Measurements from ENCODE around the gene C1QC.

C1QC gene

DNA sequence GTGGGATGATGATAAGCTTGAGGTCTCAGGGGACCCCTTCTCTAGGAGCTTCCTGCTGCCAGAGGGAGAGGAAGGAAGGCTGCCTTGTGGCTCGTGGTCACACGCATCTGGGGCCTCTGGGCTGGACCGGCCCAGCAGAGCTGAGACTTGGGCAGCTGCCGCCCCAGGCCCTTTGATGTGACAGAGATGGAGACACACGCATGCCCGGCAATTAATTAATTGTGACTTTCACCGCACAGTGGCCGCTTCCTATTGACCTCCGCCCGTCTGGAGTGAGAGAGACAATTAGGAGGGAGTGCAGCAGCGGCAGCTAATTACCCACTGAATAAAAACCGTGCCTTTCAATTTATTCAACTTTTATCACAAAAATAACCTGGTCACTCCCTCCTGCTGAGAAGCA, 23.6 kb upstream of the C1QC start:
- no peak for DNase-seq

DNA sequence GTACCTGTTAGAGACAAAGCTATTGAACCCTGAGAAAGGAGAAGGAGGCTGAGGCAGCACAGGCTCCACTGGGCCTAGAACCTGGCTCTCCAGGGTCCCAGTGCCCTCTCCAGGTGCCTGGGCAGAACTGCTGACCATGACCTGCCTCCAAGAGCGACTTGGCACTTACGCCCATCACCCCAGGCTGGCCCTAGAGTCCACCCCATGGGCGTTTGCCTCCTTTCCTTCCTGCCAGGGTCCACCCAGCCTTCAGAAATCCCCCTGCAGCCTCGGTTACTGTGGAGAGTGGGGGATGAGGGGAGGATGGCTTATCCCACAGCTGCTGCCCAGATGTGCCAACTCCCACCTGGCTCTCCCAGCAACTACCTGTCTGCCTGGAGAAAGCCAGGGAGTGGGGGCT, 21.7 kb upstream of the C1QC start:
- no peak for DNase-seq

DNA sequence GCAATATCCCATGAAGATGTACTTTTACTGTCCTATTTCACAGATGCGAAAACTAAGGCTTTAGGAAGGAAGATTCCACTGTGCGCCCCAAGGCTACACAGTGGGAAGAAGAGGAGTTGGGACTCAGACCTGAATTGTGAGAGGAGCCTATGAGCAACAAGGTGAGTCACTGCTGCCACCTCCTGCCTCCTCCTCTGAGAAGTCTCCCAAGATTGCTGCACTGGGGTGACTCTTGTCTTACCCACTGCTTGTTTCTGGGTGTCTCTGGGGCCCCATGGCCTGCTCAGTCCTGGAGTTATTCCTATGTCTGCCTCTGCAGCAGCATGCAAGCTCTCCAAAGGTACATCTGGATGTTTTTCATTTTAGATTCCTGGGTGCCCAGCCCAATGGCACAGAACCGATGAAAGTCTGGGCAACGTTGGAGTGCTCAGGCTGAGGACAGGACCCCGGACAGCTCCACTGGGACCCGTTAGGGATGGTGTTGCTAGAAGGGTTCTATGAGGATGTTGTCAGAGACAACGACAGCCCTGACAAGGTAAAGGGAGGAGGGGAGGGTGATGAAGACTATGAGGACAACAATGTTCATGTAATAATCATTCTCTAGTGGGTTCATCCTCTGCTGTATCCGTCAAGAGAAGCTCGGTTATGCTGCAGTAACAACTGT, 18.0 kb upstream of the C1QC start:
- DNase-seq: no peak

DNA sequence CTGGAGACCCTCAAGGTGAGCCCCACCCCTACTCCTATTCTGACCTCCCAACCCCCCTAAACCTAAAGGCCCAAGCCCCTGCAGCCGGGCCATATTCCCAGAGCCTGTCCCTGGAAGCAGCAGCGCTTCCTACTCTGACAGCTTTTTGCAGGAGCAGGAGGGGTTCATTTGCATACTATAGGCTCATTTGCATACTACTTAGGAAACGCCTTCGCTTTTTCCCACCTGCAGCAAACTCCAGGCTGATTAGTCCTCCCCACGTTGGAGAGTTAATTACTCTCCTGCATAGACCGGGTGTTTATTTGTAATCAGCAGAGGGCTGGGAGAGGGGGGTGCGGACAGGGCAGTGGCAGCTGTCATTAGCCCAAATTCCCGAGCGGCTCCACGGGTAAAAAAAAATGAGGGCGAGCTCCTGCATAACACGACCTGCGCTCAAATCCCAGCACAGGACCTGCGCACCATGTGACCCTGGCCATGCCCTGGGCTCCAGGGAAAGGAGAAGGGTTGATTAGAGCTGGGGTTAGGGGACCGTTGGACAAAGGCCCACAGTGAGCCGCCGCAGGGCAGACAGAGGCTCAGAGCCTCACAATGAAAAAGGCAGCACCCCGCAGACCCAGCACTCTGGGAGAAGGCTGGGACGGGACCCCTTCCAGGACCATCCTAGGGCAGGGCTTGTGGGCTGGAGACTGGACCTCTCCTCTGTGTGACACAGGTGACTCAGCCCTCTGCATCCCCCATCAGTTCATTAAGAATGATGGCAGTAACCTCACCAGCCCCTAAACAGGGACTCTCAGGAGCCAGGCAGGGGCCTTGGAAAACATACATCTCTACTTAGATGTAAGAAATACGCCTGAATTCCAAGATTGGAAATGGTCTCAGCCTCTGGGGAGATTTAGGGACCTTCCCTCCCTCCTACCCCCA, 16.9 kb upstream of the C1QC start:
- DNase-seq: no peak

DNA sequence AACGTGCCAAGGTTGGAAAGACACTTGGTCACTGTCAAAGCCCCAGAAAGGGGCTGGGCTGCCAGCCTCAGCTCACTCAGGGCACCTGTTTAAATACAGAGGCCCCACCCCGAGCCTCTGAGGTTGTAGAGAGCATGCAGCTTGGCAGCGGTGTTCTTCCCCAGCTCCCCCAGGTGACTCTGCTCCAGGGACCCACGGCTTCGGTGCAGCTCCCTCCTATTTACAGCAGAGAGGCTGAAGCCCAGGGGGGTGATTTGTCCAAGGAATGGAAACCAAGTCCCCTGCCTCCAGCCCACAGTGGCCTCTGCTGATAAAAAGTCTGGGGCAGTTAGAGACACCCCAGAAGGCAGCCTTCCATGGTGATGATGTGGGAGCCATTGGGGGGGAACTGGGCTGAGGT, 16.1 kb upstream of the C1QC start:
- DNase-seq: no peak

DNA sequence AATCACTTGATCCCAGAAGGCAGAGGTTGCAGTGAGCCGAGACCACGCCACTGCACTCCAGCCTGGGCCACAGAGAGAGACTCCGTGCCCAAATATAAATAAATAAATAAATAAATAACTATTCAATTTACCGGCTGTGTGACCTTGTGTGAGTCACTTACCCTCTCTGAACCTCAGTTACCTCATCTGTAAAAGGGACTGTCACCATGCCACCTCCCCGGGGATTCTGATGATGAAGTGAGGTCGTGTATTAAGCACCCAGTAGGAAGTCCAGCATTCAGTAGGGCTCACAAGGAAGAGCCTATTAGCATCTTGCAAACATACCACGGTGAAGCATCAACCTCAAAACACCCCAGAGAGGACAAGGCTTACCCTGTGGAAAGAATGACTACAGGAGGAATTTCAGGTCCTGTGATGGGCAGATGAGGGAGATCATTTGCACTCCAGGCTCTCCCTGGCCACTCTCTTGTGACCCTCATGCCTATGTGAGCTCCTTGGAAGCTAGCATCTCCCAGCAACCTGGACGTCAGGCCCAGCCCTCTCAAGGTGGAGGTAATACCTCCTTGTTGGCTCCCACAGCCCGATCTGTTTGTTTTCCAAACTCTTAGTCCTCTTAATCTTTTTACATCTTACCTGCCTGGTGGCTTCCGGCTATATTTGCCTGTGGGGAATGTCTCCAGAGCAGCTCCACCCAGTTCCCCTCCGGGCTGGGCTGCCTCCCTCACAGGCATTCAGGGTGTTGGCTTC, 14.6 kb upstream of the C1QC start:
- no peak for DNase-seq

DNA sequence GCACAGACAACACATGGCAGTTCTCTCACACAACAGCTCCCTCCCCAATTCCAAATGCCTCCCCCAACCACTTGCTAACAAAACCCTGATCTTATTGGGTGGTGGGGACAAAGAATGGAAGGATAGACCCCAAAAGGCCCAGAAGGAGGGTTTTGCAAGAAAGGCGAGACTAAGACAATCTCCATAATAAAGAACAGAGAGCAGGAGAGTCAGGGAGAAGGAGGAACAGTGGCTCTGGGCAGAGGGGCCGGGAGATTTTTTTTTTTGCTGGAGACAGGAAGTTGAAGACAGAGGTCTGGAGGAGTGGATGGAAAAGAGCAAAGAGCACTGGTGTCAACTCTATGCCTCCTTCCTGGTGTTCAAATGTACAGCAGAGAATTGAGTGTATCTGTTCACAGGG, 13.5 kb upstream of the C1QC start:
- DNase-seq: no peak

DNA sequence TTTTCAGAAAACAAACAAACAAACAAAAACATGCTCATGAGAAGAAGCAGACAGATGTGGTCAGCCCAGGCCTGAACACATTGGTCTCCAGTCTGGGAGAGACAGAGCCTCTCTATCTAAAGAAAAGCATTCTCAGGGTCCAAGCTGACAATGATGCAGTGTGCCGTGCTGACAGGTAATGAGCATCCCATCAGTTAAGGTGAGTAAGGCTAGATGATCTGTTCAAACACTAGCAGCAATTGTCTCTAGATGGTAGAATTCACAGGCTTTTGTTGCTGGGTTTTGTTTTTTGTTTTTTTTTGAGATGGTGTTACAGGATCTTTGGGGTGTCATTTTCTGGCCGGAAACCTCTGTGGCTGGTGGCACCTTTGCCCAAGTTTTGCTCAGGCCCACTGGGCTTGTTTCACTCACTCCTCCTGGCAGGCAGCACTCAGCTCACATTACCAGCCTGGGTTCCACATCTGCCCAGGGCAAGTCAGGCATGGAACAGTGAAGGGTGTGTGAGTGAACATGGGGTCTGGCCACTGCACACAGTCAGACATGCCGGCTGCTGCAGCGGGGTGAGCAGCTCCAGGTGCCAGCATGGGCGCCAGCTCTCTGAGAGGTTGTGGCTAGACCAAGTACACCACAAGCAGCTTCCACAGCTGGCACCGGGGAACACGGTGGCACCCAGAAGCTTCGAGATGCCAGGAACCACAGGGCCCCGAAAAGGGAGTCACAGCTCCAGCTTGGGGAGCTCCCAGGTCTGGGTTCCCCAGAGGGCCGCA, 9.6 kb upstream of the C1QC start:
- DNase-seq: no peak

DNA sequence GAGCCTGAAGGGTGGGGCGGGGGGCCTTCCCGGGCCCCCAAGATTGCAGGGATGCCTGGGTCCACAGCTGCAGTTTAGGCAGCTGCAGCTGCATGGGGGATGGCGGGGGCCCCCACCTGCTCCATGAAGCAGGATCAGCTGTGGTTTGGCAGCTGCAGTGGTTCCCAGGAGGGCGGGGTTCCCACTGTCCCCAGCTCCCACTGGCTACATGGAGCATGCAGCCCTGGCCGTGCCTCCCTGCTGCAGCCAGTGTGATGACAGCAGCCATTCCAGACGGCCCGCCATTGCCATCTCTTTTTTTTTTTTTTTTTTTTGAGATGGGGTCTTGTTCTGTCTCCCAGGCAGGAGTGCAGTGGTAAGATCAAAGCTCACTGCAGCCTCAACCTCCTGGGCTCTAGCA, 8.0 kb upstream of the C1QC start:
- no peak for DNase-seq

DNA sequence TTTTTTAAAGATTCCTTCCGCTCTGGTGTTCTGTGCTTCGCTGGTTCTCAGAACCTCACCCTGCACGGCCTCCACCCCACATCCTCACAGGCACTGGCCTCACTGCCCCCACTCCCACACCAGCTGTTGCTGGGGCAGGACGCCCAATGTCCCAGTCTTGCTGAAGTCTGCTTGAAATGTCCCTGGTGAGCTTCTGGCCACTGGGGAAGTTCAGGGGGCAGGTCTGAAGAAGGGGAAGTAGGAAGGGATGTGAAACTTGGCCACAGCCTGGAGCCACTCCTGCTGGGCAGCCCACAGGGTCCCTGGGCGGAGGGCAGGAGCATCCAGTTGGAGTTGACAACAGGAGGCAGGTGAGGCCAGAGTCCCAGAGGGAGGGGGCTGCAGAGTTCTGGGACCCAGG, 7.1 kb upstream of the C1QC start, which contains the start of gene C1QA:
Gene C1QA, plus strand, starts transcription at position 276 of the 400 bp plus-strand sequence. CDS start 989 bp downstream, outside the sequence.
- no peak for DNase-seq

DNA sequence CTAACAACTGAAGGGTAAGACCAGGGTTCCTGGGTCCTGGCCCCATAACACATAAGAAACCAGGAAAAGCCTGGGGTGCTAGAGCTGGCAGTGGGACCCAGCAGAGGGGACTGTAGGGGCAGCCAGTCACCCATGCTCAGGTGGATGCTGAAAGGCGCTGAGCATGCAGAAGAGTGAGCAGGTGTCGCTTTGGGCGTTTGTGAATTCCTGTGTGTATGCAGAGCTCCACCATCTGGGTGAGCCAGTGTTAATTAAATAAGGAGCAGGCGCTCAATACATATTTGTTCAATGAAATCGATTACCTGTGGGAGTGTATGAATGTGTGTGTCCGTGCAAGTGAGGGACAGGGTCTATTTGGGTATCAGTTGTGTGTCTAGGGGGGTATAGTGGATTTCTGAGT, 6.5 kb upstream of the C1QC start:
- DNase-seq: no peak

DNA sequence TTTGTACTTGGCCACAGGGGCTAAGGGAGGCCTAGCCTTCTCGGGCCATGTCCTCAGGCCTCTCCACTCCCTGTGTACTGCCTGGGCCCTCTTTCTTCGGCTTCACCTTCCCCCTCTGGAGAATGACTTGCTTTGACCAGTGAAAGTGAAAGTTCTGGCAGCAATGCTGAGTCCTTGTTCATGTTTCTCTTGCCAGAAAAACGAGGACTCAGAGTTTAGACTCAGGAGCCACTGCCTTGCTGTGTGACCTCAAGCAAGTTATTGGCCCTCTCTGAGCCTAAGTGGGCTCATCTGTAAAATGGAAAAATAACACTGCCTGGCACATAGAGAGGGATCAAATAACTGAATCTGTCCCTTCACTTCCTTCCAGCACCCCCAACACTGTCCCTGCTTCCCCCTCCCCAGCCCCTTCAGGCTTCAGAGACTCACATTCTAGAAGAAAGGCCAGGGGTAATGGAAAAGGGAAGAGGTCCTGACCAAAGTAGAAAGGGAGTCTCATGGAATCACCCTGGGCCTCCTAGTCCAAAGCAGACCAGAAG, 5.5 kb upstream of the C1QC start:
- no peak for DNase-seq

DNA sequence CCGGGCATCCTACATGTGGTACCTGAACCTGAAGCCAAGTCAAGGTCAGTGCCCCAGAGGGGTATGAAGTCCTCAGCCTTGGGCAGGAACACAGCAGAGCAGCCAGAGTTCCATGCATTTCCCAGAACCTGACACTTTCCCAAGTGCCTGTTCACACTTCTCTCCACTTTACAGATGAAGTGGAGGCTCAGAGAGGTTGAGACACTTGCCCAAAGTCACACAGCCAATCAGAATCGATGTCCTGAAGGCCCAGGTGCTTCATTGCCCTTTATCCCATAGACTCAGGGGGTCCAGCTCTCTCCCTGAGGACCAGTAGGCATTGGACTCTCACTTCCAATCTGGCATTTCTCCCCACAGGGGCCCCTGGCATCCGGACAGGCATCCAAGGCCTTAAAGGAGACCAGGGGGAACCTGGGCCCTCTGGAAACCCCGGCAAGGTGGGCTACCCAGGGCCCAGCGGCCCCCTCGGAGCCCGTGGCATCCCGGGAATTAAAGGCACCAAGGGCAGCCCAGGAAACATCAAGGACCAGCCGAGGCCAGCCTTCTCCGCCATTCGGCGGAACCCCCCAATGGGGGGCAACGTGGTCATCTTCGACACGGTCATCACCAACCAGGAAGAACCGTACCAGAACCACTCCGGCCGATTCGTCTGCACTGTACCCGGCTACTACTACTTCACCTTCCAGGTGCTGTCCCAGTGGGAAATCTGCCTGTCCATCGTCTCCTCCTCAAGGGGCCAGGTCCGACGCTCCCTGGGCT, 4.8 kb upstream of the C1QC start:
- no peak for DNase-seq

DNA sequence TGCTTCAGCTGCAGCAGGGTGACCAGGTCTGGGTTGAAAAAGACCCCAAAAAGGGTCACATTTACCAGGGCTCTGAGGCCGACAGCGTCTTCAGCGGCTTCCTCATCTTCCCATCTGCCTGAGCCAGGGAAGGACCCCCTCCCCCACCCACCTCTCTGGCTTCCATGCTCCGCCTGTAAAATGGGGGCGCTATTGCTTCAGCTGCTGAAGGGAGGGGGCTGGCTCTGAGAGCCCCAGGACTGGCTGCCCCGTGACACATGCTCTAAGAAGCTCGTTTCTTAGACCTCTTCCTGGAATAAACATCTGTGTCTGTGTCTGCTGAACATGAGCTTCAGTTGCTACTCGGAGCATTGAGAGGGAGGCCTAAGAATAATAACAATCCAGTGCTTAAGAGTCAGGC, 4.1 kb upstream of the C1QC start:
- no peak for DNase-seq

DNA sequence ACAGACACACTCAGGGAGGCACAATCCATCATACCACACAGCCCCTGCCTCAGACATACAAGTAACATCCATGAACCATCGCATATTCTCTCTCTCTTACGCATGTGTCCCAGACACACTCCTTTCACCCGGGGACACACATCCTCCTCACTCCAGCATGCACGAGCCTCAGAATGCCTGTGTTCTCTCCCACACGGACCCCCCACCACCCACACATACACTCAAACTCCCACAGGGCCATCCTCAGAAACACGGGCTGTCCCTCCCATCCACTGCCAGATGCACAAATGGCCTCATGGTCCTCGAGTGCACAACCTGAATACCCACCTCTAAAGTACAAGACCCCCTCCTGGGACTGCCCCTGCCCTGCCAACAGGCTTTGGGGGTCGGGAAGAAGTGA, 2.2 kb upstream of the C1QC start:
- no peak for DNase-seq

DNA sequence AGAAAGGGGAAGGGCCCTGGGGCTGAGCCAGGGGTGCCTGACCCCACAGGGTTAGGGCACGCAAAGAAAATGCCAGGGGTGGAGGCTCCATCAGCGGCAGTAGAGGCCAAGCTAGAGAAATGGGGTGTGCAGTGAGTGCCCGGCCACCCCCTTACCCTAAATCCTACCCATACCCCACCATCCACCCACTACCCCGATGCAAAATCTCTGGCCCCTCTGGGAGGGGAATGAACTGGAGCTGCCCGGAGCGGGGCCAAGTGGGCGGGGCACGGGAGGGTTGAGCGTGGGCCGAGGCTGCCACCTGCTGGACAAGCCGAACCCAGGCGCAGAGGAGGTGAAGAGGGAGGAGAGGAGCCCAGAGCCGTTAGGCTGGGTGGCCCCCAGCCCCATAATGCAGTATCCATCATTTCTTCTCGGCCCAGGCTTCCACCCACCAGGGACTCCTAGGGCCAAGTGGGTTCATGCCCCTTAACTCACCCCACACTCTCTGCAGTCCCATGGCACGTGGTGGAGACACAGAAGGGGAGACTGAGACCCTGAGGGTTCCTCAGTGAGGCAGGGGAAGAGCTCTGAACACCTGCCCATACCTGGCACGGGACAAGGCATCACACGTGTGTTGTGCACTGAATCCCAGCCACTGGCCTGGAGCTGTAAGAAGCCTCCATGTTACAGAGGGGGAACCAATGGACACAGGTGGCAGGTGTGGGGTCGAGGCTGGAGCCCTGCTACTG, 1.4 kb upstream of the C1QC start:
- DNase-seq: peak; percentile 24

DNA sequence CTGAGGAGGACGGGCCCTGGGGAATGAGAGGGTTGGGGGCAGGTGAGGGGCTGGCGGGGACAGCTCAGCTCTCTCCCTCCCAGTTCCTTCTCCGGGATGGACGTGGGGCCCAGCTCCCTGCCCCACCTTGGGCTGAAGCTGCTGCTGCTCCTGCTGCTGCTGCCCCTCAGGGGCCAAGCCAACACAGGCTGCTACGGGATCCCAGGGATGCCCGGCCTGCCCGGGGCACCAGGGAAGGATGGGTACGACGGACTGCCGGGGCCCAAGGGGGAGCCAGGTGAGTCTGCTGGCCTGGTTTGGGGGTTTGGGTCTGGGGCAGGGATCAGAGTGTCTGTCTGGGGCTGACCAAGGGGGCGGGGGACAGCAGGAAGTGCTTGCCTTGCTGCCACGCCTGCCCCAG, 495 bp downstream of the C1QC start:
- no peak for DNase-seq

DNA sequence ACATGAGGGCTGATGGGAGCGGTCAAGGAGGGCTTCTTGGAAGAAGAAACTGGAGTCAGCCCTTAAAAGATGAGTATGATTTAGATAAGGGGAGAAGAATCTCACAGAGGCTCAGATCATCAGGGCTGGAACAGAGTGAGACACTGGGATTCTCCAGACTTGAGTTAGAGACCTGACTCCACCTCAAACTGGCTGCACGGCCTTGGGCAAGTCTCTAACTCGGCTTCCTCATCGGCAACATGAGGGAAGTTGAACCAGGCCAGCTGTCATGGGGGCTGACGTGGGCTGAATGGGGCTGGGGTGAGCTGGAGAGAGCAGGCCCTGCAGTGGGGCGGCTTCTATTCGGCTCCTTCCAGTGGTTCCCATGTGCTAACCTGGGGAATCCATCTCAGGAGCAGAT, 2.5 kb downstream of the C1QC start:
- DNase-seq: no peak

DNA sequence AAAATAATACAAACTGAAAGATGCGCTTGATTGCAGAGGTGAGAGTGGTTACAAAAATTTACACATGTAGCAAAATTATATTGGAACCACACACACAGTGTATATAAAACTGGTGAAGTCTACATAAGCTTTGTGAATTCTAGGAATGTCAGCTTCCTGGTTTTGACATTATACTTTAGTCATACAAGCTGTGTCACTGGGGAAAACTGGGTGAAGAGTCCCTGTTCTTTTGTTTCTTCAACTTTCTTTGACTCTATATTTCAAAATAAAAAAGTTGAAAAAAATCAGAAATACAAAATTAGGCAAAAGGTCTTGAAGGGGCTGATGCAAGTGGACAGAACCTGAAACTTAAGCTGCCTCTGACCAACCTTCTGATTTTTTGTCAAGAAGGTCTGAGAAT, 3.0 kb downstream of the C1QC start:
- DNase-seq: no peak

DNA sequence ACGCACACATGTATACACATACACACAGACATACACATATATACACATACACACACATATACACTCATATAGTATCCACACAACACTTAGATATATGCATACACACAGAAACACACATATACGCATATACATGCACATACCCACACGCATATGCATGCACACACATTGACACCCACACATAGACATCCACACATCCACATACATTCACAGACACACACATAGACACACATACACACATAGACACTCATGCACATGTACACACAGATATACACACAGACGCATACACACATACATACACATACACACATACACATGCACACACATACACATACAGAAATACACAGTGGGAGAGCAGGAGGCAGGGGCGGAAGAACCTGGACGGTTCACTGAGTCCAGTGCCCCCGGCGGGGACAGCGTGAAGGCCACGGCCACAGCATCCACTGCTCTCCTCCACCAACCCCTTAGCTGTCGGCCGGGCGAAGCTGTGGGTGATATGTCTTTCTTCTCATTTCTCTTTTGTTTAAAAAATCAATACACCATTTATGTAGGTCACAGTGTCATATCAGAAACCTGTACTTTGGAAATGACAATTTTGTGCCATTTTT, 6.8 kb downstream of the C1QC start:
- DNase-seq: no peak

Measured in NCI-H226 (cell line).